GM18951 (cell line): ENCODE data around the gene TMEM135.
"Not testable (repeated sequence)": the region's sequence is repeated elsewhere in the genome, so short reads cannot be mapped to it uniquely, and the experiment has no call there.

Experiments
- POLR2A ChIP-seq: IDR thresholded peaks from 4 replicates; pipeline ENCODE4 v1.6.1; 2011; ENCODE audit warnings: mild to moderate bottlenecking; ENCODE audit not compliant: insufficient read length, insufficient read depth; ENCODE audit errors: extremely low read depth
- in situ Hi-C: fragments of 300-500 bp; cut with MboI; formaldehyde crosslinking; loops from one replicate; pipeline ENCODE4 v1.12.0; 2022; ENCODE audit warnings: low sequenced_read_pairs, mixed read lengths, inconsistent platforms; ENCODE audit not compliant: unreplicated experiment

Gene TMEM135

GRCh38 chr11:87263264-87263838 is 225.6 kb downstream of the TMEM135 start:
- no peak for TF ChIP-seq POLR2A
- in situ Hi-C loops = no loop called here

- in situ Hi-C loops = no loop called here
- TF ChIP-seq POLR2A = no peak
Observed at GRCh38 chr11:87263979-87264378, 226.2 kb downstream of the TMEM135 start.

- no peak for TF ChIP-seq POLR2A
- in situ Hi-C loops = no loop called here
Observed at GRCh38 chr11:87265132-87265531, 227.4 kb downstream of the TMEM135 start.

- in situ Hi-C loops = no loop called here
- TF ChIP-seq POLR2A = no peak
Observed at GRCh38 chr11:87265979-87266378, 228.2 kb downstream of the TMEM135 start.

- no peak for TF ChIP-seq POLR2A
- in situ Hi-C loops = no loop called here
Observed at GRCh38 chr11:87266751-87267150, 229.0 kb downstream of the TMEM135 start.

- in situ Hi-C loops = not testable (repeated sequence)
Observed at GRCh38 chr11:87271951-87272350, 234.2 kb downstream of the TMEM135 start.

GRCh38 chr11:87275176-87275575 is 237.4 kb downstream of the TMEM135 start:
- in situ Hi-C loops = loop anchor here (25.0 kb wide), 1 partner anchor 338 kb away; no protein-coding TSS in a partner anchor
- no peak for TF ChIP-seq POLR2A

GRCh38 chr11:87280143-87280542 is 242.4 kb downstream of the TMEM135 start:
- in situ Hi-C loops = loop anchor here (25.0 kb wide), 1 partner anchor 343 kb away; no protein-coding TSS in a partner anchor
- TF ChIP-seq POLR2A = no peak

- in situ Hi-C loops = loop anchor here (25.0 kb wide), 1 partner anchor 344 kb away; no protein-coding TSS in a partner anchor
Observed at GRCh38 chr11:87281496-87281895, 243.8 kb downstream of the TMEM135 start.

GRCh38 chr11:87284306-87284705 is 246.6 kb downstream of the TMEM135 start:
- in situ Hi-C loops = loop anchor here (25.0 kb wide), 1 partner anchor 347 kb away; no protein-coding TSS in a partner anchor
- no peak for TF ChIP-seq POLR2A

More at GRCh38 chr11:87281496-87281895, 243.8 kb downstream of the TMEM135 start:
- no peak for TF ChIP-seq POLR2A

- in situ Hi-C loops = loop anchor here (25.0 kb wide), 1 partner anchor 348 kb away; no protein-coding TSS in a partner anchor
Observed at GRCh38 chr11:87285674-87286073, 247.9 kb downstream of the TMEM135 start.

GRCh38 chr11:87286338-87286737 is 248.6 kb downstream of the TMEM135 start:
- in situ Hi-C loops = loop anchor here (25.0 kb wide), 1 partner anchor 349 kb away; no protein-coding TSS in a partner anchor

GRCh38 chr11:87290304-87290922 is 252.7 kb downstream of the TMEM135 start:
- in situ Hi-C loops = loop anchor here (25.0 kb wide), 1 partner anchor 353 kb away; no protein-coding TSS in a partner anchor
- no peak for TF ChIP-seq POLR2A

More at GRCh38 chr11:87286338-87286737, 248.6 kb downstream of the TMEM135 start:
- TF ChIP-seq POLR2A = no peak

- in situ Hi-C loops = loop anchor here (25.0 kb wide), 1 partner anchor 355 kb away; no protein-coding TSS in a partner anchor
- no peak for TF ChIP-seq POLR2A
Observed at GRCh38 chr11:87292598-87292997, 254.9 kb downstream of the TMEM135 start.

GRCh38 chr11:87295237-87295636 is 257.5 kb downstream of the TMEM135 start:
- in situ Hi-C loops = loop anchor here (25.0 kb wide), 1 partner anchor 358 kb away; no protein-coding TSS in a partner anchor
- TF ChIP-seq POLR2A = no peak
